Stimulated activated CD4-positive, alpha-beta T cell treated with anti-CD3 and anti-CD28 coated beads, Interleukin-15, amount 100 ng/mL, for 1 hour (primary cell): ENCODE data around the gene SPTBN2.

Experiments used
- DNase-seq, 2 donors: peaks; one replicate each; pipeline ENCODE4 v3.0.0-alpha.2; 2020; ENCODE audit warnings: low read depth in 1 of 2, low spot score in 1 of 2

Gene SPTBN2

DNA sequence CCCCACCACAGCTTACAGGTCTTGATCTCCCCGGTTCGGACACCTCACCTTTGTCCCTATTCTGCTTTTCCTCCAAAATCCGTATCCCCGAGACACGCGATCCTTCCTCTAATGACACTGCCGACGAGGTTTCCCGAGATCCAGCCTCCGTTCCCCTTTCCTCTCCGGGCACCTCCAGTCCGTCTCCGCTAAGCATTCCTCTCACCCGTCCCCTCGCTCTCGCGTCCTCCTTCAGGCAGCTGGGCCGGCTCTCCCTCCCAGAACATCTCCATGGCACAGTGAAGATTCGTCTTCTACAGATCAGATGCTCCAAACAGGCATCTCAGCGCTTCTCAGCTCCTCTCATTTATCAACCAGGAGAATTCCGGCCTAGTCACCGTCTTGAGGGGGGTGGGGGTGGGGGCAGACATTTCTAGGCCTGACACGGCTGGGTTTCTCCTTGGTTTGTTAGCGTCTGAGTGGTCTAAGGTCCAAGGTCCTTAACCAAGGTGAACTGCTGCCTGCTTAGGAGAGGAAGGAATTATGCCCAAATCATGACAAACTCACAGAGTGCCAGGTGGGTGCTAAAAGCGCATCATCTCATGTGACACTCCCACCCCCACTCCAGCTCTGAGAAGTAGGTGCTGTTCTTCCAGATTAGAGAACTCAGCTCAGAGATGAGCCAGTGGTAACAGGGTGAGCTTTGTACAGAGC lies at the start of gene SPTBN2:
Gene SPTBN2 (minus strand): TSS at position 524 of the 693 bp plus-strand sequence. CDS start 7,976 bp downstream, outside the sequence.
- no peak for DNase-seq

GRCh38 chr11:66768818-66769217 lies 39.8 kb upstream of the SPTBN2 start:
- no peak for DNase-seq

DNA sequence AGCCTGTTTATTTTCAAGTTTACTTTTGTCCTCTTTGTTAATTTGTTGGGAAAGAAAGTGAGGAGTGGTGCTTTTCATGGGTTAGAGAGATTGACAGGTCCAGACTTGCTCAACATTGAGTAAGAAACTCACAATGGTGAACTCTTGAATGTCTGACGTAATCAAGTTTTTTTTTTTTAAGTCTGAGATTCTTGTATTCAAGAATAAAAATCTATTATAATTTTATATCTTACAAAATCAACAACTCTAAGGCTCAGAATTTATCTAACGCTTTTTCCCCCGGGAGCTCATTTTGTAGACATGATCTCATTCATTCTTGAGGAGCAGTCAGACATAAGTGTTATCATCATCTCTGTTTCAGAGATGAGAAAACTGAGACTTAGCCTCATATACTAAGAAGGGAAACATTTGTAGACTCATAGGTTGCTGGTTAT lies 39.1 kb upstream of the SPTBN2 start:
- DNase-seq: no peak

GRCh38 chr11:66767666-66768065 lies 38.6 kb upstream of the SPTBN2 start:
- no peak for DNase-seq

- no peak for DNase-seq
Measured at GRCh38 chr11:66766681-66767080, 37.7 kb upstream of the SPTBN2 start.

DNA sequence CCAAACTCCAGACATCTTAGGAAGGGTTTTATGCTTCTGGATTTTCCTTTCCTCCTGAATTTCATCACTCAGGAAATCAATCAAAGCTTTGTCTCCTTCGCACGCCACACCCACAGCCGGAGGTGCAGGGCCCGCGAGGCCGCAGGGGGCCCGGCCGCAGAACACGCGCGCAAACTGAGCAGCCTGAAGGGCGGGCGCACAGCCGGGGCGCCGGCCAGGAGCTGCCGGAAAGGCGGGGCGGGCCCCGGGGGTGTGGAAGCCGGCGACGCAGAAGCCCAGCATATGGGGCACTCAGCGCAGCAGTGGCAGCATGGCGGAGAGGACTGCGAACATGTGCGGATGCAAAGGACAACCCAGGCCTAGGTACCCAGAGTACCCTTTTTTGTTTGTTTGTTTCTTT lies 33.1 kb upstream of the SPTBN2 start:
- no peak for DNase-seq

DNA sequence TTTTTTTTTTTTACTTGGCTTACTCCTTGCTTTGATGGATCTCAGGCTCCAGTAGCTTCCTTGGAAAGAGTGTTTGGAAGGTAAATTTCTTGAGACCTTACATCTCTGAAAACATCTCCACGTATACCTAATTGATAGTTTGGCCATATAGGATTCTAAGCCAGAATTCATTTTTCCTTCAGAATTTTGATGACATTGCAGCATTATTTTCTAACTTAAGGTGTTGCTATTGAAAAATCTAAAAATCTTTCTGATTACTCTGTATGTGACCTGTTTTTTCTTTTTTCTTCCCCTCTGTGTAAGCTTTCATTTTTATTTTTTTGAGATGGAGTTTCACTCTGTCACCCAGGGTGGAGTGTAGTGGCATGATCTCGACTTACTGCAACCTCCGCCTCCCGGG lies 23.1 kb upstream of the SPTBN2 start:
- no peak for DNase-seq

DNA sequence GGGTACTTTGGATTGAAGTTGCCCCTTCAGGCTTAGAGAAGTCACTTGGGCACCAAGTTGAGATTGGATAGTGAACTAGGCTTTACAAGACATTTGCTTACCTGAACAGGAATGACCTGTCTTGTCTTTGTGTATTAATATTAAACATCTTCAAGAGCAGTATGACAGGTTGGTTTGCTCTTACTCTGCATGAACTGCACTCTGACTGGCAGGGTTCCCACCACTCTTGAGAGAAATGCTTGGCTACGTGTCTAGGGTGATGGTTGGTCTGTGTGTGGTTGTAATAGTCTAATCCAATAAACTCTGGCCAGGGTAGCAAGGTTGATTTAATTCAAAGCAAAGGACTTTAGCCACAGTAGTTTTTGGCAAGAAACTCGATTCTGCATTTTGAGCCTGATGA lies 20.1 kb upstream of the SPTBN2 start:
- DNase-seq: no peak

DNA sequence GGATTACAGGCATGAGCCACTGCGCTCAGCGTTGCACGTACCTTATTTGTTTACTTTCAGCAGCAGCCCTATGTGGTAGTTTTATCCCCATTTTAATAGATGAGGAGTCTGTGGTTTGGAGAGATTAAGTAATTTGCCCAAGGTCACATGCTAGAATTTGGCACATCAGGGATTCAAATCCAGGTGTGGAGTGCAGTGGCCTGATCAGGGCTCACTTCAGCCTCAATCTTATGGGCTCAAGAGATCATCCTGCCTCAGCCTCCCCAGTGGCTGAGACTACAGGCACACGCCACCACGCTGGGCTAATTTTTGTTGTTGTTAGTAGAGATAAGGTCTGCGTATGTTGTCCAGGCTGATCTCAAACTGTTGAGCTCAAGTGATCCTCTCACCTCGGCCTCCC lies 18.5 kb upstream of the SPTBN2 start:
- DNase-seq: no peak

GRCh38 chr11:66745356-66746235 lies 16.6 kb upstream of the SPTBN2 start:
- peak in 1 of 2 donors; percentile 27 for DNase-seq

DNA sequence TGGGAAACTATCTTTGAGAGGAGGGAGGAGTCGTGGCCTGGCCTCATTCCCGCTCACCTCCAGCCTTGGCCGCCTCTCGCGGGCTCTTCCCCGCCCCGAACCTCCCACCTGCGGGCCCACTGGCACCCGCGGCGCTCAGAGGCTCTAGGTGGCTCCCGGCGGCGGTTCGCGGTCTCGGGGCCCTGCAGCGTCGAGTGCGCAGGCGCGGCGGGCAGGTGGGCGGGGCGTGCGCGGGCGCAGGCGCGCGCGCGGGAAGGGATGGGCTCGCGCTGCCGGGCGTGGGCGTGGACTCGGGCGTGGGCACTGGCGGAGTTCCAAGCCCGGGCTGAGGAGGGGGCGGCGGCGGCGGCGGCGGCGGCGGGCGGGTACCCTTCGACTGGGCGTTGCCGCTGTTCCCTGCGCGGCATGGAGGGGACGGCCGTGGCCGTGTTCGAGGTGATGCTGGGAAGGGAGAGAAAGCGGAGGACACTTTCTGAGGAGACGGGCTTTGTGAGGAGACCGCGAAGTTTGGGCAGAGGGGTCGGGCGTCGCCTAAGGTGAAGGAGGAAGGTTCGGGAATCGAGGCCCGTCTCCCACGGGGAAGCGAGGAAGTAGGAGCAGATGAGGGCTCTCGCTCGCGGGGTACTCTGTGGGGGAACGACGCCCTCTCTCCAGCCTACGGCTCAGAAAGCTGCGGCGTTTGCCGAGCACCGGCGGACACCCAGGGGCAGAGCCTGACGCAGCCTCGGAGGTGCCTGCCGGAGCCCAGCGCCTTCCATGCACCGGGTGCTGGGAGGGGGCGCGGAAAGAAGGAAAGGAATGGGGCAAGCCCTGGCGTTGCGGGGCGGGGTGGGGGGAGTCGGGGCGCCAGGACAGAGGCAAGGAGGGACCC lies 15.7 kb upstream of the SPTBN2 start:
- DNase-seq: peak; percentile 83 to 85

- no peak for DNase-seq
Measured at GRCh38 chr11:66743271-66743968, 14.4 kb upstream of the SPTBN2 start.

GRCh38 chr11:66741153-66741552 lies 12.1 kb upstream of the SPTBN2 start:
- DNase-seq: no peak

DNA sequence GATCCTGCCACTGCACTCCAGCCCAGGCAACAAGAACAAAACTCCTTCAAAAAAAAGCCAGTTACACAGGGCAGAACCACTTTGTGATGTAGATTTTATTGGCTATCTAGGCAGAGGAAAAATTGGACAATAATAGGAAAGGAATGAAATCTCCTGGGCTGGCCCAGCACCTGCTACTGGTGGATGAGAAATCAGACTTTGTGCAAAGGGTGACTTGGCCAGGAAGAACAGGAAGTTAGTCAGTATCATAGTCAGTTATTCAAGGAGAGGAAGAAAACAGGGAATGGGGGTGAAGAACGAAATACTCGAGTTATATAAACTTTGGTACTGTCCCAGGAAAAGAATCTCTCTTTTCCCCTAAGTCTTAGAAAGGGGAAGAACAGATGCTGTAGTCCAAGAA lies 11.0 kb upstream of the SPTBN2 start:
- DNase-seq: no peak

GRCh38 chr11:66734215-66734614 lies 5.2 kb upstream of the SPTBN2 start:
- DNase-seq: no peak

DNA sequence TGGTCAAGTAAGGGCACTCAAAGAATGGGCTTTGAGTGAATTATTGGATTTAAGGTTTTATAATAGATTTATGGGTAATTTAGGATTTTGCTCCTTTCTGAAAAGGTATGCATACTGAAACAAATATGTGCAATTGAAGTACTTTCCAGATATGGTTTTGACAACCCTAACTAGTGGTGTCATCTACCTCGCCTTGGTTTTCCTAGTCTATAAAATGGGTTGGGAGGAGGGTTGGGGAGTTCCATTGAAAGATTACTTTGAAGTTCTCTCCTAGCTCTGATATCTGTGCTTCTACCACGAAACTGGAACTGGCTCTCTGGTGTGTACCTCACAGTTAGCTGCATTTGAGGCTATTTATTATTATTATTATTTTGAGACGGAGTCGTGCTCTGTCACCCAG lies 431 bp upstream of the SPTBN2 start:
- no peak for DNase-seq

GRCh38 chr11:66728038-66728692 lies 851 bp downstream of the SPTBN2 start:
- DNase-seq: no peak

- DNase-seq: no peak
Measured at GRCh38 chr11:66727282-66728037, 1.6 kb downstream of the SPTBN2 start.

- no peak for DNase-seq
Measured at GRCh38 chr11:66725647-66726046, 3.4 kb downstream of the SPTBN2 start.

GRCh38 chr11:66725114-66725513 lies 3.9 kb downstream of the SPTBN2 start:
- no peak for DNase-seq
